ENCODE measurements around the gene NAV1.

DNA sequence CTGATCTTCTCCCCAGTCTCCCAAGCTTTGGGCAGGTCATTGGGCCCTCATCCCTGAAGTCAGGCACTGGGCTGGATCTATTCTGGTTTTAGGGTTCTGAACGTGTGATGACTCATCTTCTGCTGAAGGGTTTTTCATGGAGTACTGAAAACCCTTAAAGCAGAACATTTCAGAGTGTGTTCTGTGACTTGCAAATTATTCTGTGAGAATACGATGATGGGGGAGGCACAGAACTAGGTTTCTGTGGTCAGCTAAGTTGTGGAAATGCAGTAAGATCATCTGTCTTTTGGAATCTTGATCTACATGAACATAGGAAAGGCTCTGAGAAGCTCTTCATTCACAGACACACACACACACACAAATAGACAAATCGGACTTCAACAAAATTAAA lies 46.2 kb downstream of the NAV1 start:
- TF ChIP-seq CTCF (IDR thresholded peaks at IDR 0.05) (no peak), POLR2A (IDR thresholded peaks at IDR 0.05) (no peak)
